DOHH2 (cell line): ENCODE results near the gene CHIT1.
"Not testable (repeated sequence)": the region's sequence is repeated elsewhere in the genome, so short reads cannot be mapped to it uniquely, and the experiment has no call there.

Experiments
- H3F3A ChIP-seq: fragments of 200-600 bp; sonication (generic), shearing (Covaris generic); 2 replicates; pipeline ENCODE4 v1.6.0; 2016; ENCODE audit warnings: antibody characterized with exemption, mild to moderate bottlenecking; ENCODE audit not compliant: control insufficient read depth, insufficient read depth
- H3K27ac ChIP-seq: fragments of 200-600 bp; sonication (generic); 2 replicates; pipeline ENCODE4 v1.5.1; 2014; ENCODE audit warnings: low read depth, mild to moderate bottlenecking, low read length, moderate library complexity
- H3K27me3 ChIP-seq: fragments of 200-600 bp; sonication (generic); 2 replicates; pipeline ENCODE4 v1.6.1; 2014; ENCODE audit warnings: mild to moderate bottlenecking, low read length, mixed read lengths; ENCODE audit not compliant: control insufficient read depth
- H3K36me3 ChIP-seq: fragments of 200-600 bp; sonication (generic); 2 replicates; pipeline ENCODE4 v1.6.1; 2014; ENCODE audit warnings: mild to moderate bottlenecking, low read length, moderate library complexity, mixed read lengths; ENCODE audit not compliant: control insufficient read depth
- H3K4me1 ChIP-seq: fragments of 200-600 bp; sonication (generic); 2 replicates; pipeline ENCODE4 v1.6.1; 2014; ENCODE audit warnings: mild to moderate bottlenecking, low read length, mixed read lengths; ENCODE audit not compliant: control insufficient read depth
- H3K4me2 ChIP-seq: fragments of 200-600 bp; sonication (generic); 2 replicates; pipeline ENCODE4 v1.6.0; 2014; ENCODE audit warnings: mild to moderate bottlenecking, low read length, moderate library complexity
- H3K4me3 ChIP-seq: fragments of 200-600 bp; sonication (generic); 2 replicates; pipeline ENCODE4 v1.5.1; 2014; ENCODE audit warnings: mild to moderate bottlenecking, low read length, mixed read lengths
- H3K79me2 ChIP-seq: fragments of 200-600 bp; sonication (generic); 2 replicates; pipeline ENCODE4 v1.6.1; 2014; ENCODE audit warnings: mild to moderate bottlenecking, low read length, mixed read lengths; ENCODE audit not compliant: control insufficient read depth
- H3K9me2 ChIP-seq: fragments of 200-600 bp; sonication (generic); replicated peaks from 2 replicates; pipeline ENCODE4 v1.6.1; 2014; ENCODE audit warnings: mild to moderate bottlenecking, low read length, mixed read lengths; ENCODE audit not compliant: control insufficient read depth
- H3K9me3 ChIP-seq: fragments of 200-600 bp; sonication (generic); 2 replicates; pipeline ENCODE4 v1.6.1; 2014; ENCODE audit warnings: antibody characterized with exemption, low read length, mixed read lengths; ENCODE audit not compliant: control insufficient read depth, insufficient read depth
- H4K20me1 ChIP-seq: fragments of 200-600 bp; sonication (generic); 2 replicates; pipeline ENCODE4 v1.6.0; 2014; ENCODE audit warnings: low read depth, mild to moderate bottlenecking, antibody characterized with exemption, low read length, moderate library complexity; ENCODE audit not compliant: control insufficient read depth, insufficient read depth
- EZH2phosphoT487 ChIP-seq: fragments of 200-600 bp; sonication (generic); IDR thresholded peaks from 2 replicates; pipeline ENCODE4 v1.6.1; 2017; ENCODE audit warnings: borderline replicate concordance, mild to moderate bottlenecking, antibody characterized with exemption, low read length, moderate library complexity, mixed read lengths
- TF ChIP-seq, protein P1 (sequence below): fragments of 200-600 bp; sonication (generic); IDR thresholded peaks from one replicate; pipeline ENCODE4 v1.5.1; 2014; ENCODE audit warnings: antibody characterized with exemption, mild to moderate bottlenecking, low read depth, low read length; ENCODE audit not compliant: poor library complexity, severe bottlenecking

CHIT1 gene

DNA sequence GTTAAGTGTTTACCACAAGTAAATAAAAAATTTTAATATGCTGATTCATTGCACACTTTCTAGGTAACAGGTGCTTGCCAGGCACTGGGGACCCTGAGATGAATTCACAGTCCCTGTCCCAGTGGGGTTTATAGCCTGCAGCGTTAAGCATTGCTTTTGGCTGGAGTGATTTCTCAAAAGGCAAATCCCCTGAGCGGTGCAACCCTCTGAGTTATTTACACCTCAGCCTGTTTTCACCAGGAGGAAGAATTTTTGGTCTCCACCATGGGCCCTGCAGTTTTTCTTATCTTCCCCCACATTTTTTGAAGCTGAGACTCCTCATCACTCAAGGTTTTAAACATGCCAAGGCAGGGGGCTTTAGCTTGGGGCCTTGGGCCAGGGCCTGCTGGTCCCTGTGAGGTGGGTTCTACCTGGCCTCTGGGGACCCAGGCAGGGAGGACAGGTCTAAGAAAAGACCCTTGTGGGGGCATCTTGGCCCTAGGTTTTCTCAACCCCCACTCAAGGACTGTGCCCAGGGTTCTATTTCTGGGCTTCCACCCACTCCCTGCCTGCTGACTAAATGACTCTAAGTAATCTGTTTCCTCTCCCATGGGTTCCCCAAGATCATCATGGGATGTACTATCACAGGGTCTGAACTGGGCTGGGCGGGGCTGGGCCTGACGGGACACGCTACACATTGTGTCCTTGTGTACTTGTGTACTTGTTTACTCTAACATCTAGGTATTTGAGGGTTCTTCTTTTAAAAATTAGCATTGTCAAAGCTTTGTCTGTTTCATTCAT is 10.2 kb upstream of the CHIT1 start:
- Histone ChIP-seq H3K4me3 (no peak overlapping the region), H3K36me3 (no peaks in the 10 kb centered on the region), H3F3A (no peaks in the 10 kb centered on the region), H4K20me1 (no peaks in the 10 kb centered on the region), H3K79me2 (no peaks in the 10 kb centered on the region), H3K27me3 (peaks cover 13% of the 10 kb centered on the region), H3K4me1 (peaks cover 7% of the 10 kb centered on the region), H3K4me2 (no peak overlapping the region), H3K9me2 (no peaks in the 10 kb centered on the region), H3K9me3 (peaks cover 7% of the 10 kb centered on the region; the same call in 1 of the 2 replicates), H3K27ac (no peak overlapping the region)
- TF ChIP-seq, protein P1, sequence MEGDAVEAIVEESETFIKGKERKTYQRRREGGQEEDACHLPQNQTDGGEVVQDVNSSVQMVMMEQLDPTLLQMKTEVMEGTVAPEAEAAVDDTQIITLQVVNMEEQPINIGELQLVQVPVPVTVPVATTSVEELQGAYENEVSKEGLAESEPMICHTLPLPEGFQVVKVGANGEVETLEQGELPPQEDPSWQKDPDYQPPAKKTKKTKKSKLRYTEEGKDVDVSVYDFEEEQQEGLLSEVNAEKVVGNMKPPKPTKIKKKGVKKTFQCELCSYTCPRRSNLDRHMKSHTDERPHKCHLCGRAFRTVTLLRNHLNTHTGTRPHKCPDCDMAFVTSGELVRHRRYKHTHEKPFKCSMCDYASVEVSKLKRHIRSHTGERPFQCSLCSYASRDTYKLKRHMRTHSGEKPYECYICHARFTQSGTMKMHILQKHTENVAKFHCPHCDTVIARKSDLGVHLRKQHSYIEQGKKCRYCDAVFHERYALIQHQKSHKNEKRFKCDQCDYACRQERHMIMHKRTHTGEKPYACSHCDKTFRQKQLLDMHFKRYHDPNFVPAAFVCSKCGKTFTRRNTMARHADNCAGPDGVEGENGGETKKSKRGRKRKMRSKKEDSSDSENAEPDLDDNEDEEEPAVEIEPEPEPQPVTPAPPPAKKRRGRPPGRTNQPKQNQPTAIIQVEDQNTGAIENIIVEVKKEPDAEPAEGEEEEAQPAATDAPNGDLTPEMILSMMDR = no peak
- TF ChIP-seq EZH2phosphoT487 = no peak

DNA sequence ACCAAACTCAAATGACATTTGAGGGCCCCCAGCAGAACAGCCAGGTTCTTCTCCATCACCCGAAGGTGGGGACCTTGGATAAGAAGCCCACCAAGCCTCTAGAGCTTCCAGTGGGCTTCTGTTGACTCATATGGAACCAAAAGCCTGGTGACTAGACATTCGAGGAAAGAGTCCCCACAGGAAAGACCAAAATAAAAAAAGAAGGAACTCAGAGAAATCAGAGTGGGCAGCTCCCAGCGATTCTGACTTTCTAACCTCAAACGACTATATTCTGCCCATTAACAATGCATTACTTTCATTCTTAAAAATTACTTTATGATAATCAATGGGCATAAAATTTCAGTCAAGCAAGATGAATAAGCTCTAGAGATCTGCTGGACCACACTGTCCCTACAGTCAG is 9.6 kb upstream of the CHIT1 start:
- no peak for TF ChIP-seq EZH2phosphoT487
- no peak overlapping the region for H3K27ac ChIP-seq
- peaks cover 7% of the 10 kb centered on the region for H3K4me1 ChIP-seq
- H3K79me2 ChIP-seq = no peaks in the 10 kb centered on the region
- no peak overlapping the region for H3K4me3 ChIP-seq
- 0 out of 2 replicates have a peak, but pooled peaks cover 10% of the 10 kb centered on the region for H3K27me3 ChIP-seq
- no peaks in the 10 kb centered on the region for H3F3A ChIP-seq
- H3K4me2 ChIP-seq = no peak overlapping the region
- H4K20me1 ChIP-seq = no peaks in the 10 kb centered on the region
- no peaks in the 10 kb centered on the region for H3K36me3 ChIP-seq
- peaks cover 7% of the 10 kb centered on the region; the same call in 1 of the 2 replicates for H3K9me3 ChIP-seq
- no peaks in the 10 kb centered on the region for H3K9me2 ChIP-seq

DNA sequence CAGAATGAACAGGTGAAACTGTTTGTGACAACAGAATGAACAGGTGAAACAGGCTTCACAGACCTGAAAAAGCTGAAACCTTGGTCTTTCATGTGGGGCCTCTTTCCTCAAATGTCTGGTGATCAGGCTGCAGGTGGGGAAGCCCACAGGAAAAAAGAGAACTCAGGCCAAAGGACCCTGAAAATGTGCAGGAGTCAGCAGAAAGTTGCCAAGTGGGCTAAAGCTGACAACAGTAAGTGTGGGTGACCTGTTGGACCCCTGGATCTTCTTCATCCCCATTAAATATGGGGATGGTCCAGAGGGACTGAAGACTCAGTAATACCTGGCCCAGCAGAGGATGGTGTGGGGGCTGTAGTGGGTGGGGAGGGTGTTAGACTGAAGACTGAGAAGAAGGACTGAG is 9.1 kb upstream of the CHIT1 start:
- Histone ChIP-seq H3K27me3 (0 out of 2 replicates have a peak, but pooled peaks cover 9% of the 10 kb centered on the region), H3K79me2 (no peaks in the 10 kb centered on the region), H3K4me1 (peaks cover 7% of the 10 kb centered on the region), H3K9me3 (peaks cover 7% of the 10 kb centered on the region; the same call in 1 of the 2 replicates), H3K36me3 (no peaks in the 10 kb centered on the region), H3K4me3 (no peak overlapping the region), H3K9me2 (no peaks in the 10 kb centered on the region), H3K27ac (no peak overlapping the region), H3K4me2 (no peak overlapping the region), H4K20me1 (no peaks in the 10 kb centered on the region), H3F3A (no peaks in the 10 kb centered on the region)
- TF ChIP-seq EZH2phosphoT487 = no peak
- TF ChIP-seq, protein P1 = no peak

DNA sequence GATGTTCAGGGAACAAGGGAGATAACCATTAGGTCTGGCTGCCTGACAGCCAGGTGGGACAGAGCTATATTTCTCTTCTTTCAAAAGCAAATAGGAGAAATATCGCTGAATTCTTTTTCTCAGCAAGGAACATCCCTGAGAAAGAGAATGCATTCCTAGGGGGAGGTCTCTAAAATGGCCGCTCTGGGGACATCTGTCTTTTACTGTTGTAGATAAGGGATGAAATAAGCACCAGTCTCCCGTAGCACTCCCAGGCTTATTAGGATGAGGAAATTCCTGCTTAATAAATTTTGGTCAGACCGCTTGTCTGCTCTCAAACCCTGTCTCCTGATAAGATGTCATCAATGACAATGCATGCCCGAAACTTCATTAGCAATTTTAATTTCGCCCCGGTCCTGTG is 5.4 kb upstream of the CHIT1 start:
- not testable (repeated sequence) for H3K9me2 ChIP-seq, H3K9me3 ChIP-seq, H3K4me3 ChIP-seq, H3K4me2 ChIP-seq, H3K27ac ChIP-seq, H3K79me2 ChIP-seq, H4K20me1 ChIP-seq, H3F3A ChIP-seq, H3K4me1 ChIP-seq, H3K36me3 ChIP-seq
- H3K27me3 ChIP-seq = peaks cover 15% of the 10 kb centered on the region; the same call in 1 of the 2 replicates
